K562 (cell line): Measurements from ENCODE around the gene SLC35B1.

ENCODE experiments used
- CBX8 ChIP-seq: fragments of 200-600 bp; sonication (generic); IDR thresholded peaks from 2 replicates; pipeline ENCODE4 v1.6.1; 2012; ENCODE audit warnings: borderline replicate concordance, mixed run types, low read depth, mild to moderate bottlenecking, moderate library complexity, mixed read lengths, low read length, control low read depth, inconsistent platforms; ENCODE audit not compliant: poor library complexity, severe bottlenecking; ENCODE audit errors: extremely low read depth
- EP300 ChIP-seq: IDR thresholded peaks from 2 replicates; pipeline ENCODE4 v1.6.1; 2012; ENCODE audit warnings: low read length, improper control_type of control experiment
- FOSL1 ChIP-seq: fragments of 200-800 bp; sonication (Bioruptor generic); conservative IDR thresholded peaks from 2 replicates; pipeline ENCODE4 v1.6.1; 2016; ENCODE audit warnings: missing genetic modification characterization, missing compliant biosample characterization
- MXI1 ChIP-seq: IDR thresholded peaks from 2 replicates; pipeline ENCODE4 v1.6.1; 2011; ENCODE audit warnings: low read depth, mild to moderate bottlenecking, improper control_type of control experiment, low read length
- NFIC ChIP-seq: fragments of 450-650 bp; IDR thresholded peaks from 2 replicates; pipeline ENCODE4 v1.6.1; 2017; ENCODE audit warnings: mild to moderate bottlenecking, inconsistent platforms
- POLR2A ChIP-seq: fragments of 450-650 bp; conservative IDR thresholded peaks from 2 replicates; pipeline ENCODE4 v1.6.1; 2016
- SETDB1 ChIP-seq: IDR thresholded peaks from one replicate; pipeline ENCODE4 v1.6.1; 2012; ENCODE audit warnings: low read length, control low read depth, inconsistent platforms
- SIN3A ChIP-seq, 2 experiments: fragments of 150-350 bp in 1 of 2; IDR thresholded peaks; 2 replicates each; pipeline ENCODE4 v1.6.1; 2011 to 2016; ENCODE audit warnings: borderline replicate concordance in 2 of 2, low read depth in 2 of 2, low read length in 2 of 2, mild to moderate bottlenecking in 2 of 2, moderate library complexity in 2 of 2; ENCODE audit not compliant: control insufficient read depth in 1 of 2
- TEAD4 ChIP-seq, 2 experiments: sonication (generic) in 1 of 2; formaldehyde crosslinking in 1 of 2; IDR thresholded peaks; 2 replicates each; pipeline versions ENCODE4 v1.6.1 to v1.8.0; 2012 to 2022; ENCODE audit warnings: borderline replicate concordance in 1 of 2, inconsistent platforms in 1 of 2, low read length in 1 of 2, mild to moderate bottlenecking in 1 of 2, missing genetic modification reagents in 1 of 2
- XRCC4 ChIP-seq: IDR thresholded peaks from one replicate; pipeline ENCODE4 v1.6.1; 2011; ENCODE audit not compliant: insufficient read depth, insufficient read length; ENCODE audit errors: extremely low read depth
- ZNF133 ChIP-seq: fragments of 250-450 bp; sonication (Bioruptor Pico); IDR thresholded peaks from 2 replicates; pipeline ENCODE4 v1.4.0; 2020; ENCODE audit warnings: mild to moderate bottlenecking
- TF ChIP-seq, protein P1 (sequence below): fragments of 450-650 bp; formaldehyde crosslinking; IDR thresholded peaks from 2 replicates; pipeline ENCODE4 v1.4.0; 2020; ENCODE audit warnings: mild to moderate bottlenecking, moderate library complexity
- TF ChIP-seq, protein P2 (sequence below): fragments of 450-650 bp; IDR thresholded peaks from 2 replicates; pipeline ENCODE4 v1.6.1; 2018; ENCODE audit not compliant: partially characterized antibody
- TF ChIP-seq, protein P3 (sequence below), 3 experiments: IDR thresholded peaks in 2 of 3; conservative IDR thresholded peaks in 1 of 3; 2 replicates each; pipeline ENCODE4 v1.5.1; 2011 to 2012; ENCODE audit warnings: low read length in 3 of 3, mild to moderate bottlenecking in 3 of 3, control low read depth in 2 of 3, improper control_type of control experiment in 1 of 3, inconsistent platforms in 1 of 3, low read depth in 1 of 3, mixed read lengths in 1 of 3, moderate library complexity in 1 of 3; ENCODE audit not compliant: insufficient read depth in 2 of 3

DNA sequence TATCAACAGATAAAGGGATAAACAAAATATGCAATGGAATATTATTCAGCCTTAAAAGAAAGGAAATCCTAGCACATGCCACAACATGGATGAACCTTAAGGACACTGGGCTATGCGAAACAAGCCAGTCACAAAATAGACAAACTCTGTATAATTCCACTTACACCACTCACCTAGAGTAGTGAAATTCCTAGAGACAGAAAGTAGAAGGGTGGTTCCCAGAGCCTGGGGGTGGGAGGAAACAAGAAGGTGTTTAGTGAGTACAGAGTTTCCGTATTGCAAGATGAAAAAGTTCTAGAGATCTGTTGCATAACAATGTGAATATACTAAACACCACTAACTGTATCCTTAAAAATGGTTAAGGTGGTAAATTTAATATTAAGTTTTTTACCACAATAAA, 39.9 kb downstream of the SLC35B1 start:
- TF ChIP-seq, protein P1, sequence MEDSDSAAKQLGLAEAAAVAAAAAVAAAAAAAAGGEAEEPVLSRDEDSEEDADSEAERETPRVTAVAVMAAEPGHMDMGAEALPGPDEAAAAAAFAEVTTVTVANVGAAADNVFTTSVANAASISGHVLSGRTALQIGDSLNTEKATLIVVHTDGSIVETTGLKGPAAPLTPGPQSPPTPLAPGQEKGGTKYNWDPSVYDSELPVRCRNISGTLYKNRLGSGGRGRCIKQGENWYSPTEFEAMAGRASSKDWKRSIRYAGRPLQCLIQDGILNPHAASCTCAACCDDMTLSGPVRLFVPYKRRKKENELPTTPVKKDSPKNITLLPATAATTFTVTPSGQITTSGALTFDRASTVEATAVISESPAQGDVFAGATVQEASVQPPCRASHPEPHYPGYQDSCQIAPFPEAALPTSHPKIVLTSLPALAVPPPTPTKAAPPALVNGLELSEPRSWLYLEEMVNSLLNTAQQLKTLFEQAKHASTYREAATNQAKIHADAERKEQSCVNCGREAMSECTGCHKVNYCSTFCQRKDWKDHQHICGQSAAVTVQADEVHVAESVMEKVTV (CRISPR knock-in tag): no peak
- TF ChIP-seq, protein P2, sequence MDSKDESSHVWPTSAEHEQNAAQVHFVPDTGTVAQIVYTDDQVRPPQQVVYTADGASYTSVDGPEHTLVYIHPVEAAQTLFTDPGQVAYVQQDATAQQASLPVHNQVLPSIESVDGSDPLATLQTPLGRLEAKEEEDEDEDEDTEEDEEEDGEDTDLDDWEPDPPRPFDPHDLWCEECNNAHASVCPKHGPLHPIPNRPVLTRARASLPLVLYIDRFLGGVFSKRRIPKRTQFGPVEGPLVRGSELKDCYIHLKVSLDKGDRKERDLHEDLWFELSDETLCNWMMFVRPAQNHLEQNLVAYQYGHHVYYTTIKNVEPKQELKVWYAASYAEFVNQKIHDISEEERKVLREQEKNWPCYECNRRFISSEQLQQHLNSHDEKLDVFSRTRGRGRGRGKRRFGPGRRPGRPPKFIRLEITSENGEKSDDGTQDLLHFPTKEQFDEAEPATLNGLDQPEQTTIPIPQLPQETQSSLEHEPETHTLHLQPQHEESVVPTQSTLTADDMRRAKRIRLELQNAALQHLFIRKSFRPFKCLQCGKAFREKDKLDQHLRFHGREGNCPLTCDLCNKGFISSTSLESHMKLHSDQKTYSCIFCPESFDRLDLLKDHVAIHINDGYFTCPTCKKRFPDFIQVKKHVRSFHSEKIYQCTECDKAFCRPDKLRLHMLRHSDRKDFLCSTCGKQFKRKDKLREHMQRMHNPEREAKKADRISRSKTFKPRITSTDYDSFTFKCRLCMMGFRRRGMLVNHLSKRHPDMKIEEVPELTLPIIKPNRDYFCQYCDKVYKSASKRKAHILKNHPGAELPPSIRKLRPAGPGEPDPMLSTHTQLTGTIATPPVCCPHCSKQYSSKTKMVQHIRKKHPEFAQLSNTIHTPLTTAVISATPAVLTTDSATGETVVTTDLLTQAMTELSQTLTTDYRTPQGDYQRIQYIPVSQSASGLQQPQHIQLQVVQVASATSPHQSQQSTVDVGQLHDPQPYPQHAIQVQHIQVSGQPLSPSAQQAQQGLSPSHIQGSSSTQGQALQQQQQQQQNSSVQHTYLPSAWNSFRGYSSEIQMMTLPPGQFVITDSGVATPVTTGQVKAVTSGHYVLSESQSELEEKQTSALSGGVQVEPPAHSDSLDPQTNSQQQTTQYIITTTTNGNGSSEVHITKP: no peak
- TF ChIP-seq XRCC4: no peak
- no peak for TF ChIP-seq ZNF133 (CRISPR knock-in tag)
- TF ChIP-seq, protein P3, sequence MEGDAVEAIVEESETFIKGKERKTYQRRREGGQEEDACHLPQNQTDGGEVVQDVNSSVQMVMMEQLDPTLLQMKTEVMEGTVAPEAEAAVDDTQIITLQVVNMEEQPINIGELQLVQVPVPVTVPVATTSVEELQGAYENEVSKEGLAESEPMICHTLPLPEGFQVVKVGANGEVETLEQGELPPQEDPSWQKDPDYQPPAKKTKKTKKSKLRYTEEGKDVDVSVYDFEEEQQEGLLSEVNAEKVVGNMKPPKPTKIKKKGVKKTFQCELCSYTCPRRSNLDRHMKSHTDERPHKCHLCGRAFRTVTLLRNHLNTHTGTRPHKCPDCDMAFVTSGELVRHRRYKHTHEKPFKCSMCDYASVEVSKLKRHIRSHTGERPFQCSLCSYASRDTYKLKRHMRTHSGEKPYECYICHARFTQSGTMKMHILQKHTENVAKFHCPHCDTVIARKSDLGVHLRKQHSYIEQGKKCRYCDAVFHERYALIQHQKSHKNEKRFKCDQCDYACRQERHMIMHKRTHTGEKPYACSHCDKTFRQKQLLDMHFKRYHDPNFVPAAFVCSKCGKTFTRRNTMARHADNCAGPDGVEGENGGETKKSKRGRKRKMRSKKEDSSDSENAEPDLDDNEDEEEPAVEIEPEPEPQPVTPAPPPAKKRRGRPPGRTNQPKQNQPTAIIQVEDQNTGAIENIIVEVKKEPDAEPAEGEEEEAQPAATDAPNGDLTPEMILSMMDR (IDR thresholded peaks at IDR 0.05 in 2 of 3, conservative IDR thresholded peaks at IDR 0.05 in 1 of 3; ENCODE audit: insufficient read depth in 2 of 3, low read depth in 1 of 3, low read length in 3 of 3): no peak
- TF ChIP-seq MXI1: no peak
- TF ChIP-seq NFIC: no peak
- TF ChIP-seq SETDB1: no peak
- no peak for TF ChIP-seq SIN3A (IDR thresholded peaks at IDR 0.05; ENCODE audit: borderline replicate concordance in 2 of 2, control insufficient read depth in 1 of 2, low read depth in 2 of 2, low read length in 2 of 2)
- TF ChIP-seq TEAD4 (IDR thresholded peaks at IDR 0.05; ENCODE audit: low read length): no peak
- no peak for TF ChIP-seq TEAD4 (CRISPR knock-in tag; IDR thresholded peaks at IDR 0.05; ENCODE audit: borderline replicate concordance)
- no peak for TF ChIP-seq CBX8
- no peak for TF ChIP-seq FOSL1 (tag)
- TF ChIP-seq EP300: no peak
- TF ChIP-seq POLR2A: no peak
